Measurements from ENCODE around the gene TCL1B. TPM values are rescaled to one million over a fixed set of nuclear protein-coding genes. Genes with fewer than 3 reads are reported as not detected.
A peak's percentile ranks its signal among the peaks of the same experiment; 100 is the strongest.
"Not testable (repeated sequence)": the region's sequence is repeated elsewhere in the genome, so short reads cannot be mapped to it uniquely, and the experiment has no call there.

The TCL1B gene
- total and polyA plus RNA-seq, 2 donors (not counting 1 experiment from before 2014, with no cell fraction given): 5.7 to 9.6 TPM

DNA sequence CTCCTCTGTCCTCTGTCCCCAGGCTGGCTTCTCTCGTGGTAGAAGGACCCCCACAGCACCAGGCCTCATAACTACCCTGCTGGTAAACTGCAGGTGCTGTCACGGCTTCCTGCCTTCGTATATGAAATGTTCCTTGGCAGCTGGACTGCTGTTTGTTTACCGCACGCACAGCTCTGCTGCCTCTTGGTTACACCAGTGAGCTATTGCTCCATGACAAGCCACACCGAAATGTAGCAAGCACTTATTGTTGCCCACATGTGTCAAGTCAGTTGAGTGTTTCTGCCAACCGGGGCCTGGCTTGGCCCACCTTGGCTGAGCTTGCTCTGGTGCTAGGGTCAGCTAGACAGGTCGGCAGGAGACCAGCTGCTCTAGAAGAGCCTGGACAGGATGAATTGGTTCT, 21.7 kb upstream of the TCL1B start:
- CTCF ChIA-PET: interaction anchor here (0.7 to 4.6 kb wide), 10 partner anchors 10 to 109 kb away, joined by 3 to 31 read pairs (median 10); no protein-coding TSS in a partner anchor
- H3K4me3 Mint-ChIP-seq: peak overlapping the region; percentile 90
- H3K4me2 ChIP-seq (replicated peaks; ENCODE audit: low read depth, low read length, poor library complexity, severe bottlenecking): peak overlapping the region; percentile 60

DNA sequence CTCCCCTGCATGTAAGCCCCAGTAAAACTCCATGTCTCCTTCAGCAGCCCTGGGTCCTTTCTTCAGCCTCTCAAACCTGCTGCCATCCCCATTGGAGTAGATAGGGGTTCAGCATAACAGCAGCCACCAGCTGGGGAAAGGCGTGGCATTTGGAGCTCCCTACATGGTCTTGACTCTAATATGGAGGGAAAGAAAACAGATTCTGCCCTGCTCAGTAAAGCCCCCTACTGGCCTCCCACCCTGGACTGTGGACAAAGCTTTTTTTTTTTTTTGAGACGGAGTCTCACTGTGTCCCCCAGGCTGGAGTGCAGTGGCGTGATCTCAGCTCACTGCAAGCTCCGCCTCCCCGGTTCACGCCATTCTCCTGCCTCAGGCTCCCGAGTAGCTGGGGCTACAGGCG, 20.7 kb upstream of the TCL1B start:
- Mint-ChIP-seq H3K4me3 (peak overlapping the region; percentile 90), H3K27ac (peak overlapping the region; percentile 97), H3K27me3 (peaks cover 40% of the 10 kb centered on the region), H3K4me1 (peaks cover 91% of the 10 kb centered on the region)
- Histone ChIP-seq H3K79me2 (ENCODE audit: control insufficient read depth, insufficient read depth, low read length) (peaks cover 18% of the 10 kb centered on the region), H3K4me3 (ENCODE audit: control extremely low read depth in 1 of 5, extremely low read depth in 1 of 5, insufficient read depth in 1 of 5, low read depth in 2 of 5, low read length in 4 of 5) (peak overlapping the region in 4 of 5 experiments; percentile 20 to 44 (median 32)), H3K4me1 (ENCODE audit: control insufficient read depth in 2 of 2, insufficient read depth in 2 of 2, low read length in 2 of 2) (peaks cover 80 to 93% of the 10 kb centered on the region in 2 donors), H3K27ac (ENCODE audit: low read length in 2 of 2) (peak overlapping the region; percentile 69 to 78), H3K4me2 (replicated peaks; ENCODE audit: low read depth, low read length, poor library complexity, severe bottlenecking) (peak overlapping the region; percentile 60), H3K9ac (ENCODE audit: low read length) (peak overlapping the region; percentile 49), H3K36me3 (replicated peaks in 1 of 2; ENCODE audit: control extremely low read depth in 1 of 2, control insufficient read depth in 1 of 2, extremely low read depth in 1 of 2, insufficient read depth in 2 of 2, low read length in 1 of 2) (peaks cover 0 to 11% of the 10 kb centered on the region in 2 experiments)
- WGBS (ENCODE audit: insufficient coverage): 0% methylated on average over 2 of the region's 8 CpGs
- H3K9me3 Mint-ChIP-seq (ENCODE audit: insufficient read depth); H3K9me3 ChIP-seq (ENCODE audit: control extremely low read depth in 1 of 3, control insufficient read depth in 2 of 3, insufficient read depth in 1 of 3, low read length in 2 of 3); H2AFZ ChIP-seq (ENCODE audit: insufficient read depth, low read depth, low read length, poor library complexity, severe bottlenecking); H4K20me1 ChIP-seq (ENCODE audit: control insufficient read depth, insufficient read depth, low read length, poor library complexity, severe bottlenecking); H3K27me3 ChIP-seq (replicated peaks in 1 of 4; ENCODE audit: control extremely low read depth in 1 of 4, control insufficient read depth in 3 of 4, insufficient read depth in 4 of 4, low read length in 3 of 4): not testable (repeated sequence)
- intact Hi-C loops (cut with micrococcal nuclease): loop anchor here (5.0 kb wide), 2 partner anchors 62 to 88 kb away; no protein-coding TSS in a partner anchor
- DNase-seq: peak; percentile 25
- peak; percentile 23 for ATAC-seq (ENCODE audit: low read depth)
- ChIA-PET POLR2A (interaction anchor here (0.7 to 2.6 kb wide), 9 partner anchors 17 to 170 kb away, joined by 3 to 25 read pairs (median 5); no protein-coding TSS in a partner anchor), CTCF (interaction anchor here (0.8 to 4.6 kb wide), 13 partner anchors 9 to 110 kb away, joined by 3 to 31 read pairs (median 7); partner anchors contain the start of gene TCL1B)

More for the DNA sequence above, 21.7 kb upstream of the TCL1B start:
- ATAC-seq (ENCODE audit: low read depth) (peak; percentile 54), DNase-seq (peak; percentile 63)
- peaks cover 0 to 7% of the 10 kb centered on the region in 2 experiments for H3K36me3 ChIP-seq (replicated peaks in 1 of 2; ENCODE audit: control extremely low read depth in 1 of 2, control insufficient read depth in 1 of 2, extremely low read depth in 1 of 2, insufficient read depth in 2 of 2, low read length in 1 of 2)
- peaks cover 18% of the 10 kb centered on the region for H3K79me2 ChIP-seq (ENCODE audit: control insufficient read depth, insufficient read depth, low read length)
- peak overlapping the region in 4 of 5 experiments; percentile 20 to 44 (median 32) for H3K4me3 ChIP-seq (ENCODE audit: control extremely low read depth in 1 of 5, extremely low read depth in 1 of 5, insufficient read depth in 1 of 5, low read depth in 2 of 5, low read length in 4 of 5)
- H3K4me1 ChIP-seq (ENCODE audit: control insufficient read depth in 2 of 2, insufficient read depth in 2 of 2, low read length in 2 of 2): peaks cover 80 to 92% of the 10 kb centered on the region in 2 donors
- no peaks in the 10 kb centered on the region for H4K20me1 ChIP-seq (ENCODE audit: control insufficient read depth, insufficient read depth, low read length, poor library complexity, severe bottlenecking)
- 7% methylated on average over 7 of the region's 8 CpGs for WGBS (ENCODE audit: insufficient coverage)
- H3K9me3 Mint-ChIP-seq (ENCODE audit: insufficient read depth): no peaks in the 10 kb centered on the region
- H3K27me3 ChIP-seq (replicated peaks in 1 of 4; ENCODE audit: control extremely low read depth in 1 of 4, control insufficient read depth in 3 of 4, insufficient read depth in 4 of 4, low read length in 3 of 4): no peaks in the 10 kb centered on the region
- TF ChIP-seq EZH2 (IDR thresholded peaks at IDR 0.05; ENCODE audit: borderline replicate concordance, insufficient read depth, low read depth, low read length, poor library complexity, severe bottlenecking): no peak
- TF ChIP-seq, protein P1, sequence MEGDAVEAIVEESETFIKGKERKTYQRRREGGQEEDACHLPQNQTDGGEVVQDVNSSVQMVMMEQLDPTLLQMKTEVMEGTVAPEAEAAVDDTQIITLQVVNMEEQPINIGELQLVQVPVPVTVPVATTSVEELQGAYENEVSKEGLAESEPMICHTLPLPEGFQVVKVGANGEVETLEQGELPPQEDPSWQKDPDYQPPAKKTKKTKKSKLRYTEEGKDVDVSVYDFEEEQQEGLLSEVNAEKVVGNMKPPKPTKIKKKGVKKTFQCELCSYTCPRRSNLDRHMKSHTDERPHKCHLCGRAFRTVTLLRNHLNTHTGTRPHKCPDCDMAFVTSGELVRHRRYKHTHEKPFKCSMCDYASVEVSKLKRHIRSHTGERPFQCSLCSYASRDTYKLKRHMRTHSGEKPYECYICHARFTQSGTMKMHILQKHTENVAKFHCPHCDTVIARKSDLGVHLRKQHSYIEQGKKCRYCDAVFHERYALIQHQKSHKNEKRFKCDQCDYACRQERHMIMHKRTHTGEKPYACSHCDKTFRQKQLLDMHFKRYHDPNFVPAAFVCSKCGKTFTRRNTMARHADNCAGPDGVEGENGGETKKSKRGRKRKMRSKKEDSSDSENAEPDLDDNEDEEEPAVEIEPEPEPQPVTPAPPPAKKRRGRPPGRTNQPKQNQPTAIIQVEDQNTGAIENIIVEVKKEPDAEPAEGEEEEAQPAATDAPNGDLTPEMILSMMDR (IDR thresholded peaks at IDR 0.05): no peak
- H3K9ac ChIP-seq (ENCODE audit: low read length): peak overlapping the region; percentile 49
- peak overlapping the region; percentile 97 for H3K27ac Mint-ChIP-seq
- intact Hi-C loops (cut with micrococcal nuclease): loop anchor here (1.0 to 5.0 kb wide), 2 partner anchors 49 to 52 kb away; no protein-coding TSS in a partner anchor
- POLR2A ChIA-PET: interaction anchor here (0.6 to 2.6 kb wide), 8 partner anchors 10 to 886 kb away, joined by 3 to 25 read pairs (median 6); partner anchors contain the start of gene TCL1A
- H3K9me3 ChIP-seq (ENCODE audit: control extremely low read depth in 1 of 3, control insufficient read depth in 2 of 3, insufficient read depth in 1 of 3, low read length in 2 of 3): no peaks in the 10 kb centered on the region
- peak overlapping the region; percentile 69 to 78 for H3K27ac ChIP-seq (ENCODE audit: low read length in 2 of 2)
- peaks cover 91% of the 10 kb centered on the region for H3K4me1 Mint-ChIP-seq
- H2AFZ ChIP-seq (ENCODE audit: insufficient read depth, low read depth, low read length, poor library complexity, severe bottlenecking): peak overlapping the region; percentile 7
- H3K27me3 Mint-ChIP-seq: peaks cover 33% of the 10 kb centered on the region

All from B cell (primary cell).